Measurements from ENCODE around the gene LRPPRC. TPM values are rescaled to one million over a fixed set of nuclear protein-coding genes. Genes with fewer than 3 reads are reported as not detected.

Gene LRPPRC
- polyA plus RNA-seq, 3 donors: 20.2 to 38.4 (median 27.8) TPM

GRCh38 chr2:43986600-43986999, 9.2 kb downstream of the LRPPRC start:
- 91 to 97% (median 92%) methylated on average over 6 of the region's 6 CpGs for WGBS, 3 donors
- H3K27ac ChIP-seq (ENCODE audit: low read depth, low read length): no peak overlapping the region

- WGBS, 3 donors: 97 to 99% (median 98%) methylated on average over 3 of the region's 3 CpGs
- no peak overlapping the region for H3K27ac ChIP-seq (ENCODE audit: low read depth, low read length)
Measured at GRCh38 chr2:43985359-43985758, 10.4 kb downstream of the LRPPRC start.

GRCh38 chr2:43984533-43984932, 11.3 kb downstream of the LRPPRC start:
- WGBS, 3 donors: 59 to 92% (median 90%) methylated on average over 2 of the region's 2 CpGs
- H3K27ac ChIP-seq (ENCODE audit: low read depth, low read length): no peak overlapping the region

- H3K27ac ChIP-seq (ENCODE audit: low read depth, low read length): no peak overlapping the region
- 93 to 95% (median 93%) methylated on average over 2 of the region's 2 CpGs for WGBS, 3 donors
Measured at GRCh38 chr2:43980902-43981301, 14.9 kb downstream of the LRPPRC start.

- no peak overlapping the region for H3K27ac ChIP-seq (ENCODE audit: low read depth, low read length)
Measured at GRCh38 chr2:43977677-43978375, 18.0 kb downstream of the LRPPRC start.

GRCh38 chr2:43960921-43961320, 34.9 kb downstream of the LRPPRC start:
- no peak overlapping the region for H3K27ac ChIP-seq (ENCODE audit: low read depth, low read length)

GRCh38 chr2:43958397-43959275, 37.2 kb downstream of the LRPPRC start:
- H3K27ac ChIP-seq (ENCODE audit: low read depth, low read length): no peak overlapping the region
- WGBS, 3 donors: 65 to 83% (median 83%) methylated on average over 5 of the region's 5 CpGs

- WGBS, 3 donors: 65 to 77% (median 67%) methylated on average over 8 of the region's 8 CpGs
Measured at GRCh38 chr2:43950383-43951008, 45.3 kb downstream of the LRPPRC start.

GRCh38 chr2:43948370-43948769, 47.4 kb downstream of the LRPPRC start:
- H3K27ac ChIP-seq (ENCODE audit: low read depth, low read length): no peak overlapping the region
- 81 to 90% (median 90%) methylated on average over 3 of the region's 3 CpGs for WGBS, 3 donors

More at GRCh38 chr2:43950383-43951008, 45.3 kb downstream of the LRPPRC start:
- H3K27ac ChIP-seq (ENCODE audit: low read depth, low read length): no peak overlapping the region

- 82 to 98% (median 96%) methylated on average over 4 of the region's 4 CpGs for WGBS, 3 donors
- H3K27ac ChIP-seq (ENCODE audit: low read depth, low read length): no peak overlapping the region
Measured at GRCh38 chr2:43946685-43947084, 49.1 kb downstream of the LRPPRC start.

GRCh38 chr2:43945439-43945838, 50.4 kb downstream of the LRPPRC start:
- WGBS, 3 donors: 88 to 91% (median 90%) methylated on average over 3 of the region's 3 CpGs
- H3K27ac ChIP-seq (ENCODE audit: low read depth, low read length): no peak overlapping the region

- WGBS, 3 donors: 93 to 97% (median 94%) methylated on average over 3 of the region's 3 CpGs
- no peak overlapping the region for H3K27ac ChIP-seq (ENCODE audit: low read depth, low read length)
Measured at GRCh38 chr2:43944915-43945314, 50.9 kb downstream of the LRPPRC start.

GRCh38 chr2:43943809-43944452, 51.9 kb downstream of the LRPPRC start:
- H3K27ac ChIP-seq (ENCODE audit: low read depth, low read length): no peak overlapping the region
- 33 to 76% (median 71%) methylated on average over 5 of the region's 5 CpGs for WGBS, 3 donors

GRCh38 chr2:43943323-43943722, 52.5 kb downstream of the LRPPRC start:
- no peak overlapping the region for H3K27ac ChIP-seq (ENCODE audit: low read depth, low read length)
- 92 to 97% (median 95%) methylated on average over 1 of the region's 1 CpG for WGBS, 3 donors

GRCh38 chr2:43942881-43943280, 52.9 kb downstream of the LRPPRC start:
- H3K27ac ChIP-seq (ENCODE audit: low read depth, low read length): no peak overlapping the region
- 95 to 97% (median 96%) methylated on average over 1 of the region's 1 CpG for WGBS, 3 donors

GRCh38 chr2:43941966-43942365, 53.8 kb downstream of the LRPPRC start:
- 58 to 70% (median 61%) methylated on average over 4 of the region's 4 CpGs for WGBS, 3 donors

GRCh38 chr2:43941359-43941758, 54.4 kb downstream of the LRPPRC start:
- whole genome bisulfite sequencing, 3 donors: 67 to 83% (median 68%) methylated on average over 3 of the region's 3 CpGs
- no peak overlapping the region for H3K27ac ChIP-seq (ENCODE audit: low read depth, low read length)

More at GRCh38 chr2:43941966-43942365, 53.8 kb downstream of the LRPPRC start:
- no peak overlapping the region for H3K27ac ChIP-seq (ENCODE audit: low read depth, low read length)

- H3K27ac ChIP-seq (ENCODE audit: low read depth, low read length): no peak overlapping the region
- WGBS, 3 donors: 95 to 97% (median 95%) methylated on average over 6 of the region's 6 CpGs
Measured at GRCh38 chr2:43939695-43940256, 56.0 kb downstream of the LRPPRC start.

Data from adipose tissue (tissue), 3 donors.